Measurements from ENCODE around the gene TMOD1.
"Not testable (repeated sequence)": the region's sequence is repeated elsewhere in the genome, so short reads cannot be mapped to it uniquely, and the experiment has no call there.

The TMOD1 gene

GRCh38 chr9:97601228-97601898 is 99.9 kb downstream of the TMOD1 start:
- DNase-seq, result no peak

- DNase-seq, result no peak
Measured at GRCh38 chr9:97602430-97602829, 101.0 kb downstream of the TMOD1 start.

- DNase-seq, result no peak
Measured at GRCh38 chr9:97604901-97605645, 103.6 kb downstream of the TMOD1 start.

GRCh38 chr9:97615439-97616072 is 114.1 kb downstream of the TMOD1 start:
- peak in 1 of 2 donors; percentile 28 for DNase-seq

GRCh38 chr9:97617939-97618416 is 116.5 kb downstream of the TMOD1 start:
- no peak for DNase-seq

GRCh38 chr9:97620063-97620462 is 118.6 kb downstream of the TMOD1 start:
- not testable (repeated sequence) for DNase-seq

GRCh38 chr9:97622483-97622882 is 121.0 kb downstream of the TMOD1 start:
- DNase-seq, result not testable (repeated sequence)

GRCh38 chr9:97623946-97624345 is 122.5 kb downstream of the TMOD1 start:
- no peak for DNase-seq

- DNase-seq, result no peak
Measured at GRCh38 chr9:97625620-97626019, 124.2 kb downstream of the TMOD1 start.

GRCh38 chr9:97627624-97628023 is 126.2 kb downstream of the TMOD1 start:
- DNase-seq, result no peak

GRCh38 chr9:97628668-97629067 is 127.2 kb downstream of the TMOD1 start:
- DNase-seq, result no peak

GRCh38 chr9:97629156-97629555 is 127.7 kb downstream of the TMOD1 start:
- no peak for DNase-seq

- no peak for DNase-seq
Measured at GRCh38 chr9:97630591-97630990, 129.1 kb downstream of the TMOD1 start.

- no peak for DNase-seq
Measured at GRCh38 chr9:97632248-97632984, 130.9 kb downstream of the TMOD1 start.

GRCh38 chr9:97632985-97633858 is 131.8 kb downstream of the TMOD1 start, which contains the start of the genes NCBP1 and TSTD2:
TSS of gene NCBP1 (plus strand) at chr9:97633821. CDS start at chr9:97633882, 61 bp downstream.
TSS of gene TSTD2 (minus strand) at chr9:97633368. CDS start at chr9:97627562, 5,806 bp downstream.
- DNase-seq, result peak; percentile 96 to 99

- DNase-seq, result no peak
Measured at GRCh38 chr9:97633859-97634490, 132.5 kb downstream of the TMOD1 start.

GRCh38 chr9:97635026-97635425 is 133.6 kb downstream of the TMOD1 start:
- DNase-seq, result no peak

GRCh38 chr9:97636903-97637302 is 135.4 kb downstream of the TMOD1 start:
- DNase-seq, result no peak

GRCh38 chr9:97638666-97639065 is 137.2 kb downstream of the TMOD1 start:
- no peak for DNase-seq

- DNase-seq, result no peak
Measured at GRCh38 chr9:97640325-97640724, 138.9 kb downstream of the TMOD1 start.

- DNase-seq, result no peak
Measured at GRCh38 chr9:97645720-97646119, 144.3 kb downstream of the TMOD1 start.
